ENCODE measurements around the gene PODXL. TPM values are rescaled to one million over a fixed set of nuclear protein-coding genes. Genes with fewer than 3 reads are reported as not detected.
A peak's percentile ranks its signal among the peaks of the same experiment; 100 is the strongest.

Gene PODXL
- total RNA-seq, 1 donor from 2014 or later: 141 TPM

DNA sequence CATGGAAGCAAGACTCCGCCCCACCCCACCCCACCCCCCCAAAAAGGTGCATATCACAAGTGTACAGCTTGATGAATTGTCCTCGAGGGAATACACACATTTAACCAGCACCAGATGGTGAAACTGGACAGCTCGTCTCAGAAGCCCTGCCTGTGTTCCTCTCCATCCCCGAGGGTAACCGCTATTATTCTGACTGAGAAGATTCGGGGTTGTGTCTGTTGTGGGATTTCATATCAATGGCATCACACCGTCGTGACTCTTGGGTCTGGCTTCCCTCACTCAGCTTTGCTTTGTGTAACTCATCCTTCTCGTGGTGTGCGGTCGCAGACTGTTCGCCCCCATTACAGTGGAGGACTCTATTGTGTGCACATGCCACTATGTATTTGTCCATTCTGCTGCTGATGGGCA lies 18.9 kb downstream of the PODXL start:
- TF ChIP-seq, protein P1, sequence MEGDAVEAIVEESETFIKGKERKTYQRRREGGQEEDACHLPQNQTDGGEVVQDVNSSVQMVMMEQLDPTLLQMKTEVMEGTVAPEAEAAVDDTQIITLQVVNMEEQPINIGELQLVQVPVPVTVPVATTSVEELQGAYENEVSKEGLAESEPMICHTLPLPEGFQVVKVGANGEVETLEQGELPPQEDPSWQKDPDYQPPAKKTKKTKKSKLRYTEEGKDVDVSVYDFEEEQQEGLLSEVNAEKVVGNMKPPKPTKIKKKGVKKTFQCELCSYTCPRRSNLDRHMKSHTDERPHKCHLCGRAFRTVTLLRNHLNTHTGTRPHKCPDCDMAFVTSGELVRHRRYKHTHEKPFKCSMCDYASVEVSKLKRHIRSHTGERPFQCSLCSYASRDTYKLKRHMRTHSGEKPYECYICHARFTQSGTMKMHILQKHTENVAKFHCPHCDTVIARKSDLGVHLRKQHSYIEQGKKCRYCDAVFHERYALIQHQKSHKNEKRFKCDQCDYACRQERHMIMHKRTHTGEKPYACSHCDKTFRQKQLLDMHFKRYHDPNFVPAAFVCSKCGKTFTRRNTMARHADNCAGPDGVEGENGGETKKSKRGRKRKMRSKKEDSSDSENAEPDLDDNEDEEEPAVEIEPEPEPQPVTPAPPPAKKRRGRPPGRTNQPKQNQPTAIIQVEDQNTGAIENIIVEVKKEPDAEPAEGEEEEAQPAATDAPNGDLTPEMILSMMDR (IDR thresholded peaks at IDR 0.05): no peak
- no peaks in the 10 kb centered on the region for H3K27me3 ChIP-seq
- no peaks in the 10 kb centered on the region for H3K9me3 ChIP-seq
- no peak overlapping the region for H3K4me3 ChIP-seq
- H3K27ac ChIP-seq: no peak overlapping the region
- H3K36me3 ChIP-seq: no peaks in the 10 kb centered on the region
- DNase-seq (ENCODE audit: low spot score in 2 of 2): no peak
- H3K4me1 ChIP-seq: no peaks in the 10 kb centered on the region
- intact Hi-C loops (cut with DNase I): no loop called here

DNA sequence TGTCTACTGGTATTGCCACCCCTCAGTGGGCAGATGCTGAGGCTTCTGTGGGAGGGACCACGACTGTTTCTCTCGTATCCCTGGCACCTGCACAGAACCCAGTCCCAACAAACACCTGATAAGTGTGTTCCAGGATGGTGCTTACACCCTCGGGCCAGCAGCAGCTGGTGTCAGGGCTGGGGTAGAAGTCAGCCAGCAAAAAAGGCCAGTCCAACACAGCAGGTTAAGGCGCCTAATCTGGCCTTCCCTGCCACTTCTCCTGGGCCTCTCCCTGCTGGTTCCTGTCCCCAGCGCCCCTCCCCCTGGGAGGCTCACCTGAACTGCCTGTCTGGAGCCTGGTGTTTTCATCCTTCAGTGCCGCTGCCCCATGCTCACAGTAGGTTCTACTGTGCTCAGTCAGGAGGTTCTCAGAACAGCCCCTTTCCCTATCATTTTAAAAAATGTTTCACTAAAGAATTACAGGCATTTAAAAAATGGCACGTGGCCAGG lies 20.0 kb downstream of the PODXL start:
- no peaks in the 10 kb centered on the region for H3K27me3 ChIP-seq
- H3K9me3 ChIP-seq: no peaks in the 10 kb centered on the region
- H3K36me3 ChIP-seq: no peaks in the 10 kb centered on the region
- intact Hi-C loops (cut with DNase I): no loop called here
- no peak for DNase-seq (ENCODE audit: low spot score in 2 of 2)
- H3K4me1 ChIP-seq: no peaks in the 10 kb centered on the region
- no peak overlapping the region for H3K4me3 ChIP-seq
- TF ChIP-seq, protein P1 (IDR thresholded peaks at IDR 0.05): no peak
- no peak overlapping the region for H3K27ac ChIP-seq

DNA sequence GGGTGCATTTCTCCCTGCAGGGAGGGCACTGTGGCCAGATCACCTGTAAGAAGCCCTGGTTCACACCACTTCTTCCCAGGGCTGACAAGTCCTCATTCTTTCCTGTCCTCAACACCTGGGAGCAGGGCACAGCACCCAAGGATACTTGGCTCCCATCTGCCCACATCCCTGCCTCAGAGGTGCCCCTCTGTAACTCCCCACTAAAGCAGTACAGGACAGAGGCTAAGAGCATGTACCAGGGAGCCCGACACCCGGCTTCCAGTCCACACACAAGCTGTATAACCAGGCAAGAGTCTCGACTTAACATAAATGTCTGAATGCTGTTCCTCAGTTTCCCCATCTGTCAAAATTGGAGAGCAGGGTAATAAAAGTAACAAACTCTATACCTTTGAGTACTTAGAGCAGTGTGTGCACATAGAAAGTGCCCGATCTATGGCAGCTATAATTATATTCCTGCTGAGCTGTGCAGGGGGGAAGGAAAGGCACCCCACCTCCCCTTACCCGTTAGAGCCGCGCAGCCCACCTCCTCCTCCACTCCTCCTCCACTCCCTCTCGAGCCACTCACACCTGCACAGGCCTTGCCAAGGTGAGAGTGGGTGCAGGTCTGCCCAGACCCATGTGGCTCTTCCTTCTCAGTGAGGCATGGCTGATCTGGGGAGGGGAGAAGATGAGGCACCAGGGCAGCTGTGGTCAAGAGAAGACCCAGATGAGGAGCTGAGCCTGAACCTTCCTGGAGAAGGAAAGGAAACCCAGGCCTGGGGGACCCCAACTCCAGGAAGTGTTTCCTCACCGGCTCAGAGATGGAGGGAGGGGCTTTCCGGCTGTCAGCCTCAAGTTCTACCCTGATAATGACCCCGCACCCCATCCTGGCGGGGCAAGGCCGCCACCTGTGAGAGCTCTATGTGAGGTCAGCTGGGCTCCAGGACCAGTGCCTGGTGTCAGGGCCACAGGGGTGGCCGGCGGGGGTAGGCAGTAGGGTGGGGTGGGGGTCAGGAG lies 22.6 kb downstream of the PODXL start:
- TF ChIP-seq, protein P1 (IDR thresholded peaks at IDR 0.05): no peak
- intact Hi-C loops (cut with DNase I): no loop called here
- Histone ChIP-seq H3K4me1 (no peaks in the 10 kb centered on the region), H3K27me3 (no peaks in the 10 kb centered on the region), H3K9me3 (no peaks in the 10 kb centered on the region), H3K36me3 (no peaks in the 10 kb centered on the region), H3K27ac (peak overlapping the region in 1 of 2 donors; percentile 27), H3K4me3 (no peak overlapping the region)
- DNase-seq (ENCODE audit: low spot score in 2 of 2): no peak

DNA sequence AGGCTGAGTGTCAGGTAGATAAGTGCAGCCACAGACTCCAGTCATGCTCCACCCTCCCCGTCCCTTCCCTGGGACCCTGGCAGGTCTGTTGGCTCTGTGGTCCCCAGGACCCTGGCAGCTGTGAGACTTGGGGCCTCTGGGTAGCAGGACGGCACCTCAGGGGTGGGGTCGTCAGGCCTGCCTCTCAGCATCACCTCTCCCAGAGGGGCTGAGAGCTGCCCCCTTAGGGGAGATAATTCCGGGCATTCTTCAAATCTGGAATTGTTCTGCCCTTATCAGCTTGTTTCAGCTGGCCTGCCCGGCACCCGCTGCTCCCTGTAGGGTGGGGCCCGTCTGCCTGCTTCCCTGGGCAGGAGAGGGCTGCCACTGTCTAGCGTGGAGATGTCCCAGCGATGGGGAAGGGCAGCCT lies 23.3 kb downstream of the PODXL start:
- Histone ChIP-seq H3K9me3 (no peaks in the 10 kb centered on the region), H3K36me3 (no peaks in the 10 kb centered on the region), H3K4me3 (no peak overlapping the region), H3K4me1 (no peaks in the 10 kb centered on the region), H3K27me3 (no peaks in the 10 kb centered on the region), H3K27ac (peak overlapping the region in 1 of 2 donors; percentile 27)
- no peak for DNase-seq (ENCODE audit: low spot score in 2 of 2)
- intact Hi-C loops (cut with DNase I): no loop called here
- TF ChIP-seq, protein P1 (IDR thresholded peaks at IDR 0.05): no peak

DNA sequence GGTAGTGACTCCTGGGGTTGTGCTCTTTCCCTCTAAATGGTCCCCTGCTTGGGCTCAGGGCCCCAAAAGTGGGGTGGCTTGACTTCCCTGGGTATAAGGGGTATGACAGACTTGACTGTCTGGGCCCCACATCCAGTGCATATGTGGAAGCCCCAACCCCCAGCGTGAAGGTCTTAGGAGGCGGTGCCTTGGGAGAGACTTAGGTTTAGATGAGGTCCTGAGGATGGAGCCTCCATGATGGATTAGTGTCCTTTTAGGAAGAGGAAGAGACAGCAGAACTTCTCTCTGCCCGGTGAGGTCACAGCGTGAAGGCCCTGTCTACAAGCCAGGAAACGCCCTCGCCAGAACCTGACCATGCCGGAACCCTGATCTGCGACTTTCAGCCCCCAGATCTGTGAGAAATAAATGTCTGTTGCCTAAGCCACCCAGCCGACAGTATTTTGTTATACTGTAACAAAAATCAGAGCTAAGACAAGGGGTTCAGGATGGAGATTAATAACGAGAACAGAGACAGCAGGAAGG lies 23.8 kb downstream of the PODXL start:
- Histone ChIP-seq H3K9me3 (no peaks in the 10 kb centered on the region), H3K27ac (peak overlapping the region in 1 of 2 donors; percentile 27), H3K27me3 (no peaks in the 10 kb centered on the region), H3K4me3 (no peak overlapping the region), H3K4me1 (no peaks in the 10 kb centered on the region), H3K36me3 (no peaks in the 10 kb centered on the region)
- intact Hi-C loops (cut with DNase I): no loop called here
- TF ChIP-seq, protein P1 (IDR thresholded peaks at IDR 0.05): no peak
- DNase-seq (ENCODE audit: low spot score in 2 of 2): no peak
